ENCODE data around the gene TAF10.

The TAF10 gene

DNA sequence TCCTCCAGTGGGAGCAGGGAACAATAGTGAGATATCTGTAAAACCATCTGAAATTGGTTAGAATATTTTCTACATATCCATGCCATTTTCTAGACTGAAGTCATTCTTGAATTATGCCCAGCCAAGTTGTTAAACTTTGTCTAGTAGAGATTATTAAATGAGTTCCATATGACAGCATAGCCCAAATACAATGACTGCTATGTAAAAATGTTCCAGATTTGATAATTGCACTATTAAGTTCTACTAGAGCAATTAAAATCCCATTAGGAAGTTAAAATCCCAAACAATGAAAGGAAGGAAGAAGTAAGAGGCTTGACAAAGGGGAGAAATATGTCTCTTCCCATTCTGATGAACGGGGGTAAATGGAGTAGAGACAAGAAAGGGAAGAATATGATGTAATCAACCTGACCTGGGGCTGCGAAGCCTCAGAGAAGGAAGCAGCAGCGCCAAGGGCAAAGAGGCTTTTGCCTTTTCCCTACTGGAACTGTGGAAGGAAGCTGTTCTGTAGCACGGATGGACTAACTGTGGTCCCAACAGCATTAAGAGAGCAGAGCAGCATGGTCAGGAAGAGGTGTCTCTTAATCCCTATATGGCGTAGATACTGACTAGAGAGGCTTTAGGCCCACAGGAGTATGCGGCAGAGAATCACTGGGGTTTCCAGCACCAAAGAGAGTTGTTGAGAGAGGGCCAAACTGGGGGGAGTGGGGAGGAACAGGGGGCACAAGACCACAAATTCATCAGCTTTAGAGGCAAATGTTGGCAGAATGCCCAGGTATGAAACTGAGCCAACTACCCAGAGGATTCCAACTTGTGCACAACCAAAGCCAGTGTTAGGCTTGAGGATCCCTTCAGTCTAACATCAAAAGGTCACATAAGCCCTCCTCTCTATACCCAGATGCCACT lies 35.3 kb downstream of the TAF10 start:
- no peak for DNase-seq

DNA sequence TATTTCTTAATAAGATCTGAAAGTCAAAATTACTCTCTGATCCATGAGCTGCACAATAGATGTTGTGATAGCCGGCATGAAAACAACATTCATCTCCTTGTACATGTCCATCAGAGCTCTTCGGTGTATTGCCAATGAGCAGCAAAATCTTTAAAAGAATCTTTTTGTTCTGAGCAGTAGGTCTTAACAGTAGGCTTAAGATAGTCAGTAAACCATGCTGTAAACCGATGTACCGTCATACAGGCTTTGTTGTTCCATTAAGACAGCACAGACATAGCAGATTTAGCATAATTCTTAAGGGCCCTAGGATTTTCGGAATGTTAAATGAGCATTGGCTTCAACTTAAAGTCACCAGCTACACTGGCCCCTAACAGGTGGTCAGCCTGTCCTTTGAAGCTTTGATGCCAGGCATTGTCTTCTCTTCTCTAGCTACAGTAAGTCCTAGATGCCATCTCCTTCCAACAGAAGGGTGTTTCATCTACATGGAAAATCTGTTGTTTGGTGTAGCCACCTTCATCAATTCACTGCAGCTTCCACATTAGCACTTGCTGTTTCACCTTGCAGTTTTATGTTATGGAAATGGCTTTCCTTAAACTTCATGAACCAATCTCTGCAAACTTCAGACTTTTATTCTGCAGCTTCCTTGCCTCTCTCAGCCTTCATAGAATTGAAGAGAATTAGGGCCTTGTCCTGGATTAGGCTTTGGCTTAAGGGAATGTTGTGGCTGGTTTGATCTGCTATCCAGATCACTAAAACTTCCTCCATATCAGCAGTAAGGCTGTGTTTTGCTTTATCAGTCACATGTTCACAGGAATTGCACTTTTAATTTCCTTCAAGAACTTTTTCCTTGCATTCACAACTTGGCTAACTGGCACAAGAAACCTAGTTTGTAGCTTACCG lies 37.0 kb downstream of the TAF10 start:
- DNase-seq: no peak

GRCh38 chr11:6572215-6572614 lies 39.8 kb downstream of the TAF10 start:
- no peak for DNase-seq

DNA sequence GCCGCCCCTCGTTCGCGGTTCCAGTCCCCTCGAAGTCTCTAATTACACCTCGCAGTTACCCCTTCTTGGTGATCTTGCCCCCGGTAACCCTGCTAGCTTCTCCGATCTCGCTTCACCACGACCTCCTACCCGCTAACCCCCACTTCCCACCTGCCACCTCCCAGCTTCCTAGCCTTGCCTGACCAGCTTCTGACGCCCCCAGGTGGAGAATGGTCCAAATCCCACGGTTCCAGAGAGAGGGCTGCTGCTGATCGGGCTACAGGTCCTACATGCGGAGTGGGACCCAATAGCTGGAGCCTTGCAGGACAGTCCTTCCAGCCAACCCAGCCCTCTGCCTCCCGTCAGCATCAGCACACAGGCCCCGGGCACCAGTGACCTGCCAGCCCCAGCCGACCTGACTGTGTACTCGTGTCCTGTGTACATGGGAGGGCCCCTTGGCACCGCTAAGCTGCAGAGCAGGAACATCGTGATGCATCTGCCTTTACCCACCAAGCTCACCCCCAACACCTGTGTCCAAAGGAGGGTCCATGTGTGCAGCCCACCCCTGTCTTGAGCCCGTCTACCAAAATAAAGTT lies 40.5 kb downstream of the TAF10 start:
- DNase-seq: no peak

- peak; percentile 59 for DNase-seq
These were observed 41.2 kb downstream of the TAF10 start for GRCh38 chr11:6570691-6571427.

DNA sequence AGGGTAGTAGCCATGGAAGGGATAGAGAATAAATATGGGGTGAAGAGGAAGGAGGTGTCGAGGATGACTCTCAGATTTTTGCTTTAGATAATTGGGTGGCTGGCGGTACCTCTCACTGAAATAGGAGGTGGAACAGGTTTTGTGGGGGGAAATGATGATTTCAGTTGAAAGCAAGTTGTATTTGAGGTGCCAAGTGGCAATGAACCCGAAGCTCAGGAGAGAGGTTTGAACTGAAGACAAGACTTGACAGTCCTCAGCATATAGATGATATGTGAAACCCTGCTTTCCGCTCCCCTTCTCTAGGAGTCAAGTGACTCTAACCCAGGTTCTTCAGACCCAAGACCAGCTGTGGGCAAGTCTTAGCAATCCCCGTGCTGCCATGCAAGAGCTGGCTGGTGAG lies 42.3 kb downstream of the TAF10 start:
- DNase-seq: no peak

GRCh38 chr11:6568191-6568918 lies 43.7 kb downstream of the TAF10 start:
- peak; percentile 9 for DNase-seq

DNA sequence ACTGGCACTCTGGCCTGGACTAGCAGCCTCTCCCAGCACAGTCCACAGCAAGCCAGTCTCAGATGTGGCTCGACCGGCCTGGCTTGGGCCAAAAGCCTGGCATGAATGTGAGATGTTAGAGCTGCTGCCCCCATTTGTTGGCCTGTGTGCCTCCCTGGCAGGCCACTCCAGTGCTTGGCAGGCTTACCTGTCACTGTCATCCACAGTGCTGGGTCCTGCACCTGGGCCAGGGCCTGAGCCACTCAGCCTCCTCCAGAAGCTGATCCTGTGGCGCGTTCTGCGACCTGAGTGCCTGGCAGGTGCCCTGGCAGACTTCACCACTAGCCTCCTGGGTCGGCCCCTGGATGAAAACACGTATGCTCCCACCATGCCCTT lies 44.7 kb downstream of the TAF10 start:
- no peak for DNase-seq

GRCh38 chr11:6566704-6567370 lies 45.2 kb downstream of the TAF10 start:
- no peak for DNase-seq

DNA sequence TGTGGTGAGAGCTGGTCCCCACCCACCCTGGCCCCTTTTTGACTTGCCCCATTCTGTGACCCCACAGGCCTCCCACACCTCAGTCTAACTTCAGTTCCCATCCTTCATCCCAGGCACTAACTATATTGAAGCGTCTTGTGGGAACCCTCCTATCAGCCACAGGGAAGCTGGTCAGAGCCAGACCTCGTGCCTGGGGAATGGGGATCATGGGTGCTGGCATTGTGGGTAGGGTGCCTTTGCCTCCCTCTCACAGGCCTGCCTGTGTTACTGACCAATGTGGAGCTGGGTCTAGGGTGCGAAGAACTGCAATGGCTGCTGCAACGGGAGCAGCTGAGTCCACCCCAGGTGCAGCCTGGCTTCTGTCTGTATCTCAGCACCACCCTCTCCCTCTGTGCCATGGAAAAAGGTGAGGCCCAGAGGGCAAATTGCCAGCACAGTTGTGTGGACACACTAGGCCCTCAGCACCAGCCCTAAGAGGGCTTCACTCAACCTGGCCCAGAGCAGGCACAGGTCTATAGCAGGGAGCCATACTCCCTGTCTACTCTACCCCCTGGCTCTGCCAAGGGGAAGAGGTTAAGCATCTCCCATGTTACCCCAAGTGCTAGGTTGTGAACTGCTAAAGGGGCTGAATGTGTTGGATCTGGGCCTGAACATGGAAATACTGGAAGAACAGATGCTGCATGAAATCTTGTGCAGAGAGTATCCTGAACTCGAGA lies 45.9 kb downstream of the TAF10 start:
- no peak for DNase-seq

DNA sequence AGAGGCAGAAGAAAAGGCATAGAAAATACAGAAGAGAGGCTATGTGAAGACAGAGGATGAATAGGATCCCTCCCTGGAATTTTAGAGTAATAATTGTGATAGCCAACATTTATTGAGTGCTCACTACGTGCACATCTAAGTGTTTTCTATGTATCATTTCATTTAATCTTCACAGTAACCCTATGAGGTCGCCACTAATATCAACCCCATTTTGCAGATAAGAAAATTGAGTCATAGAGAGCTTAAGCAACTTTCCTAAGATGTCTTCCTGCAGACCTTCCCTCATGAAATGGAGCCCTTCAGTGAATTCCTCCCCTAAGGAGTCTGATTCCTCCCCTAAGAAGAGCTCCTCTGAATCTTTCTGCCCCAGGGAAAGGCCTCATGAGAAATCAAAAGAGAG lies 46.7 kb downstream of the TAF10 start:
- DNase-seq: no peak

GRCh38 chr11:6563667-6564066 lies 48.3 kb downstream of the TAF10 start:
- no peak for DNase-seq

DNA sequence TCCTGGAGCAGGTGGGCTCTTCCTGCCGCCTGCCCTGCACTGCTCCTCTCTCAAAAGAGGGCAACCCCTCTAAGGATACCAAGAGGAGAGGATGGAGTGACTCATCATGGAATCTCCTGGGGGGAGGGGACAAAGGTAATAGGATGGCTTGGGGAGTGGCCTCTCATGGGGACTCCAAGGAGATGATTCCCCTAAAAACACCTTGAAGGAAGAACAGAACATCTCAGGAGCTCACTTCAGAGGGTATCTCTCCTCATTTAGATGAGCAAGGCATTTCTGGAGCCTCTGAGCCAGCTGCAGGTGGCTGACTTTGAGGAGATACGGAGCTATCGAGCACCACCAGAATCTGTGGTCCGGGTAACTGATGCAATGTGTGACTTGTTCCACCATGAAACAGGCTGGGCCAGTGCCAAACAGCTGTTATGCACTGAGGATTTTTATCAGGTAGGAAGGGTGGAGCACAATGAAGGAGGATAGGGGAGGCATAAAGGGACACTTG lies 48.8 kb downstream of the TAF10 start:
- DNase-seq: no peak

GRCh38 chr11:6561288-6561687 lies 50.7 kb downstream of the TAF10 start:
- no peak for DNase-seq

Data from retina (tissue), 1 donor.